Fibroblast of mammary gland (primary cell): ENCODE measurements around the gene PDLIM1.

ENCODE experiments used
- DNase-seq: peaks from one replicate; pipeline ENCODE4 v3.0.0-alpha.2; 2010; ENCODE audit warnings: low read depth
- H3K4me3 ChIP-seq: 2 replicates; pipeline ENCODE4 v1.5.1; 2011; ENCODE audit warnings: low read depth, mild to moderate bottlenecking, low read length, moderate library complexity; ENCODE audit not compliant: control insufficient read depth
- TF ChIP-seq, protein P1 (sequence below): conservative IDR thresholded peaks from 2 replicates; pipeline ENCODE4 v1.5.1; 2011; ENCODE audit warnings: low read depth, low read length, inconsistent platforms; ENCODE audit not compliant: control insufficient read depth, insufficient read depth

Gene PDLIM1

DNA sequence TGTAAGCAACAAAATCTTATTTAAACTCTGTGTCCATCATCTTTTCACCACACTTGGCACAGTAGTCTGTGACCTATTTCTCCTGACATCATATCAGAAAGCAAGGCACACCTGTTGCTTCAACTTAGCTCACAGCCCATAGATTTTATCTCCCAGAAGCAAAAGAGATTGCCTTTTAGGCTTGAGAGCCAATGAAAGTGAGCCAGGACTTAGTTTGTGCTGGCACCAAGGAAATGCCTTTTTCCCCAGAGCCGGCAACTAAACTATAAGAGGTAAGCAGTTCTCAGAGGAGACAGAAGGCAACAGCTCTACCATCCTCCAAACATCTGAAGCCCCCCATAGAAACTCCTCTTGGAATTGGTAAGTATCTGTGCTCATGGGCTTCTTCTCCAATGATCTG is 96.9 kb downstream of the PDLIM1 start, which contains the start of gene ACSM6:
Gene ACSM6 (plus strand): TSS at position 295 of the 400 bp plus-strand sequence. CDS start 248 bp downstream, outside the sequence.
- TF ChIP-seq, protein P1, sequence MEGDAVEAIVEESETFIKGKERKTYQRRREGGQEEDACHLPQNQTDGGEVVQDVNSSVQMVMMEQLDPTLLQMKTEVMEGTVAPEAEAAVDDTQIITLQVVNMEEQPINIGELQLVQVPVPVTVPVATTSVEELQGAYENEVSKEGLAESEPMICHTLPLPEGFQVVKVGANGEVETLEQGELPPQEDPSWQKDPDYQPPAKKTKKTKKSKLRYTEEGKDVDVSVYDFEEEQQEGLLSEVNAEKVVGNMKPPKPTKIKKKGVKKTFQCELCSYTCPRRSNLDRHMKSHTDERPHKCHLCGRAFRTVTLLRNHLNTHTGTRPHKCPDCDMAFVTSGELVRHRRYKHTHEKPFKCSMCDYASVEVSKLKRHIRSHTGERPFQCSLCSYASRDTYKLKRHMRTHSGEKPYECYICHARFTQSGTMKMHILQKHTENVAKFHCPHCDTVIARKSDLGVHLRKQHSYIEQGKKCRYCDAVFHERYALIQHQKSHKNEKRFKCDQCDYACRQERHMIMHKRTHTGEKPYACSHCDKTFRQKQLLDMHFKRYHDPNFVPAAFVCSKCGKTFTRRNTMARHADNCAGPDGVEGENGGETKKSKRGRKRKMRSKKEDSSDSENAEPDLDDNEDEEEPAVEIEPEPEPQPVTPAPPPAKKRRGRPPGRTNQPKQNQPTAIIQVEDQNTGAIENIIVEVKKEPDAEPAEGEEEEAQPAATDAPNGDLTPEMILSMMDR, result no peak
- DNase-seq, result no peak

DNA sequence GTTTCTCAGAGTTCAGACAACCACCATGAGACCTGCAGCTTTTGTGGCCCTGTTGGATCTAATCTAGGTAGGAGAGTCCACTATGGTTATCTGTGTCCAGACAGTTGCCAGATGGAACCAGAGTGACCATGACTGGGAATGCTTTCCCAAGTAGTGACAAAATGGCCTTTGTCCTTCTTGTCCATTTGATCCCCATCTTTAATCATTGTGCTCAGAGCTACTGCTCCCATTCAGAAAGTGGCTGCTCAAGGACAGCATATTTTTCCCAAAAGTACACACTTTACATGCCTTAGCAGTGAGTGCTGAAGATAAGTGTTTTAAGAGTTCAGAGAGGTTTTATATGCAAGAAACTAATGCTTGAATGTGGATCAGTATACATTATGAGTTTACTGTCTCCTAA is 102.2 kb downstream of the PDLIM1 start:
- H3K4me3 ChIP-seq, result no peak overlapping the region
- TF ChIP-seq, protein P1, result no peak
- no peak for DNase-seq

More for the DNA sequence above, 96.9 kb downstream of the PDLIM1 start, which contains the start of gene ACSM6:
- no peak within 1 kb of the TSS for H3K4me3 ChIP-seq

DNA sequence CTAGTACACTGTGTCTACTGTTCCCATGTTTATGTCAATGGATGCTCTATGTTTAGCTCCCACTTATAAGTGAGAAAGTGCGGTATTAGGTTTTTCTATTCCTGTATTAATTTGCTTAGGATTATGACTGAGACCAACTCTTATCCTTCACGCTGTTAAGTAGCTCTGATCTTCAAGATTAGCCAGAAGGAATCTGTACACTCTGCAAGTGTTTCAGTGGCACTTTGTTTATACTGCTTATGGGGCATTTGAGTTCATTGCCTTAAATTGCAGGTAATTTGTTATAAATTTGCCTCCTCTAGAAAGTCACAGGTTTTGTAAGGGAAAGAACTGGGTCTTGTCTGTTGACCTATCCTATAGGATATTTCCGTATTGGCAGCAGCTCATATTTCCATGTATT is 103.2 kb downstream of the PDLIM1 start:
- no peak for DNase-seq
- no peak overlapping the region for H3K4me3 ChIP-seq
- TF ChIP-seq, protein P1, result no peak
